ENCODE measurements around the gene HOXC9.

DNA sequence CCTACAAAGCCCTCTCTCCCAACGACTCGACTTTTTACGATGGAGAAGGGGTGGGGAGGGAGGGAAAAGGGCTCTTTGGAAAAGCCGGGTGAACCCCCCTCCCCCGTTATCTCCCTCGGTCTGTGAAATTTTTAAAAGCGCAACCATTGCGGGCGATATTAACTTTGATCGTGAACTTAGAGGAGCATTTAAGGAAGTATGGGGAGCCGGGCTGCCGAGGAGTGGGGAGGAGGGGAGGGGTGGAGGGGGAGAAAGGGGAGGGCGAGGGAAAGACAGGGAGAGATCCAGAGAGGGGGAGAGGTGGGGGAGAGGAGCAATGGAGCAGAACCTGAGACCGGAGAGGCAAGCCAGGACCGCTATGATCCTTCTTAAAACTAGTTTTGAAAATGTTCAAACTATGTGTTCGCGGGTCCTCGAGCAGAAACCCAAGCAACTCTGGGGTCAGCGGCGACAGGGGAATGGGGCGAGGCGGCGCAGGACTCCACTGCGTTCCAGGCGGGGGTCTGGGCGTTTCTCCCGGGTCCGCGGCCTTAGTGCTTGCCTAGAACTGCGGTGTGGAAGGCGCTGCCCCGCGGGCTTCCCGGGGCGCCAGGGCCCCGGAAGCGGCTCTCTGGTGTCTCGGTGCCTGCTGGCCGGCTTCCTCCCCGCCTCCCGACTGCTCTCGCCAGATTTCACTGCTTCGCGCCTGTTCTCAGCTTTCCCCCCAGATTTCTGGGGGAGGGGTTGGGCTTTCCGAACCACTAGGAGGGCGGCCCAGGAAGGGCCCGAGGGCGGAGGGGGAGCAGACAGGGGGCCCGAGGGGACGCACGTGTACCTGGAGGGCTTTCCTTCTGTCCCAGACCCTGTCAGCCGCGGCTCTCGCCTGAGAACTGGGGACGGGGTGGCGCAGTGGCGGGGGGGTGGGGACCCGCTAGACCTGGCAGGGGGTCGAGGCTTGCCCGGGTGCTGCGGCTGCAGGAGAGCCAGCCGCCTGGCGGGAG is 25.6 kb upstream of the HOXC9 start, which contains the start of gene HOTAIR:
- TF ChIP-seq YY1 (IDR thresholded peaks at IDR 0.05; ENCODE audit: insufficient read depth, insufficient read length) (no peak), ZNF274 (IDR thresholded peaks at IDR 0.05; ENCODE audit: low read depth, low read length) (no peak), SUZ12 (IDR thresholded peaks at IDR 0.05; ENCODE audit: extremely low read depth, insufficient read depth, insufficient read length) (peak; percentile 60)
